HG03064 (cell line): ENCODE results near the gene USP12.
"Not testable (repeated sequence)": the region's sequence is repeated elsewhere in the genome, so short reads cannot be mapped to it uniquely, and the experiment has no call there.

Experiments used
- ATAC-seq: cut with Tn5 transposase; IDR thresholded peaks from one replicate; pipeline ENCODE4 v1.9.1; 2021; ENCODE audit warnings: low read depth; ENCODE audit not compliant: unreplicated experiment

The USP12 gene

DNA sequence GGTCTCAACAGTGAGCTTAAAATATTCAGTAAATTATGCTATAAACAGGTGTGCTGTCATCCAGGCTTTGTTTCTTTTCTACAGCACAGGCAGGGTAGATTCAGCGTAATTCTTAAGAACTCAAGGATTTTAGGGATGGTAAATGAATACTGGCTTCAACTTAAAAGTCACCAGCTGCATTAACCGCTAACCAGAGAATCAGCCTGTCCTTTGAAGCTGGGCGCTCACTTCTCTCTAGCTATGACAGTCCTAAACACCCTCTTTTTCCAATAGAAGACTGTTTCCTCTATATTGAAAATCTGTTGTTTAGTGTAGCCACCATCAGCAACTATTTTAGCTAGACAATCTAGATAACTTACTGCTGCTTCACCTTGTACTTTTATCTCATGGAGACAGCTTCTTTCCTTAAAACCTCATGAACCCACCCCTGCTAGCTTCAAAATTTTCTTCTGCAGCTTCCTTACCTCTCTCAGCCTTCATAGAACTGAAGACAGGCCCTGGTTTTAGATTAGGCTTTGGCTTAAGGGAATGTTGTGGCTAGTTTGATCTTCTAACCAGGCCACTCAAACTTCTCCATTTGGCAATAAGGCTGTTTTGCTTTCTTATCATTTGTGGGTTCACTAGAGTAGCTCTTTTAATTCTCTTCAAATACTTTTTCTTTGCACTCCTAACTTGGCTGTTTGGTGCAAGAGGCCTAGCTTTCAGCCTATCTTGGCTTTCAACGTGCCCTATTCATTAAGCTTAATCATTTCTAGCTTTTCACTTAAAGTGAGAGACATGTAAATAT is 89.5 kb downstream of the USP12 start:
- ATAC-seq, result no peak

GRCh38 chr13:27080018-27080948 is 91.3 kb downstream of the USP12 start:
- no peak for ATAC-seq

GRCh38 chr13:27079421-27079958 is 92.1 kb downstream of the USP12 start:
- ATAC-seq, result no peak

- ATAC-seq, result no peak
Observed at GRCh38 chr13:27077451-27077850, 94.2 kb downstream of the USP12 start.

DNA sequence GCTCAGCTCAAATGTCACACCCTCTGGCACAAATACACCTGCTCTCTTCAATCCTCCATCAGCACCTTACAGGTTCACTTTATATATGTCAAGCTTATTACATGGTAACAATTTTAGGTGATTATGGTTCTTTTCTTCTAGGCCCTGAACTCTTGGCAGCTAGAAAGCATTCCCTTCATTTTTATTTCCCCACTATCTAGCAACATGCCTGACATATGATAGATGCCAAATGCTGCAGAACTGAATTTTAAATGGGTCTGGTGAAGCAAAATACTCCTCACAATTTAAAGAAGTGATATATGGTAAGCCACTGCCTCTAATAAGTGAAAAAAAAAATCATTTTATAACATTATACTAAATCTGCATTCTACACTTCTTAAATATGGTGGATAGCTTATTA is 95.2 kb downstream of the USP12 start:
- ATAC-seq, result no peak

DNA sequence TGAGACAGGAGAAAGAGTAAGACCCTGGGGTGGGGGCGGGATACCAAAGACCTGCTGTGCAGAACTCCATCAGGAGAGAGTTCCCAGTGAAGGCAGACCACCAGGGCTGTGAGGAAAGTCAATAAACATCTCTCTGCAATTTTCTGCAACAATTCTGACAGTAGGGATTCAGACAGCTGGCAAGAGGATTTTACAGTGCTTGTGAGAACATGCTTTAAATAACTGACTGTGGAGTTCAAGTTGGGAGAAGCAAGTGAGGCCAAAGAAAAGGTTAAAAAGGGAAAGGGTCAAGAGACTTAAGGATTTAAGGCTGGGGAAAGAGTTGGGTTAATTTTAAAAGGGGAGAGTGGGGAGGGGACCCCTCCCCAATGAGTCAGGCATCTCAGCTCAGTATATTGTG is 98.4 kb downstream of the USP12 start:
- ATAC-seq, result no peak

DNA sequence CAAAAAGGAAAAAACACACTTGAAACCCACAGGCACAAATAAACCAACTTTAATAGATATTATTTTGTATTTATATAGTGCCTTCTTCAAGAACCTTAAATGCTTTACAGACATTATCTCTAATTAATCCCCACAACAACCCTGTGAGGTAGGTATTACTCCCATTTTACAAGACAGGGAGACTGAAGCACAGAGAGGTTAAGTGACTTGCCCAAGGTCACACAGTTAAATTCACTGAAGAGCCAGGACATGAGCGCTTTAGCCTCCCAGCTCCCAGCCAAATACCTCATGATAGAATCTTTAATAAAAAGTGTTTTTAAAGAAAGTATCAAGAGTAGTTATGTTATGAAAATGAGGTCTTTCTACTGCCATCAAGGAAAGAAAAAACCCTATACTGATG is 105.5 kb downstream of the USP12 start:
- not testable (repeated sequence) for ATAC-seq

DNA sequence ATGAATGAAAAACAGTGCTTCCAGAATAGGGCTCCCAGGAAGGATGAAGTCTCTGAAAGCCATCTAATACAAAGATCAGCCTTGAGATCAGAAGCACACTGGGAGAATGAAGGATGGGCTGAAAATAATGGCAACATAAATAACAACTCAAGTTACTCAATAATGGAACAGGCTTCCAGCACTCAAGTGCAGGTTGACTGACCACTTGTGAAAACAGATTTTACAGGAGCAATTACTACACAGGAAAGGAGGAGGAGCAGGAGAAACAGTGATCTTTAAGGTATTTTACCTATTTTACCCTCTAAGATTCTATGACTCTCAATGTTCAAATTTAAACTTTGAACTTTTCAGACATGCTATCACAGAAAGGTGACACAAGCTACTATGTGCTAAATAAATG is 106.0 kb downstream of the USP12 start:
- ATAC-seq, result no peak

GRCh38 chr13:27064252-27064995 is 107.2 kb downstream of the USP12 start:
- no peak for ATAC-seq

DNA sequence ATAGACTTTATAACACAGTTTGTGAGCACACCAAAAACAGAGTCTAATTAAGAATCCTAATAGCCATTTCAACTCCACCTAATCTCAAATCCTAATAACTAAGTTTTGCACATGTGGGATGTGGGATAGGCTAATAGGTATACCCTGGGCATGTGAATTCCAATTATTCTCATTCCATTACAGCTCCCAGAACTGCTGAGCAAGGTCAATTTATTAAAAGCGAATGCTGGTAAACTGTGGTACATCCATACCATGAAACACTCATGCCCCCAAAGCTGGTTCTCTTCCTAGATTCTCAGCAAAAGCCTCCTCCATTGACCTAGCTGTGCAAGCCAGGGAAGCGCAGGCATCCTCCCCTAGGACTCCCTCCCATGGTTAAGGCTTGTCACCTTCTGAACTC is 113.8 kb downstream of the USP12 start:
- no peak for ATAC-seq

GRCh38 chr13:27055526-27055925 is 116.1 kb downstream of the USP12 start:
- no peak for ATAC-seq

GRCh38 chr13:27054760-27055159 is 116.9 kb downstream of the USP12 start:
- ATAC-seq, result no peak

- no peak for ATAC-seq
Observed at GRCh38 chr13:27053902-27054595, 117.6 kb downstream of the USP12 start.

DNA sequence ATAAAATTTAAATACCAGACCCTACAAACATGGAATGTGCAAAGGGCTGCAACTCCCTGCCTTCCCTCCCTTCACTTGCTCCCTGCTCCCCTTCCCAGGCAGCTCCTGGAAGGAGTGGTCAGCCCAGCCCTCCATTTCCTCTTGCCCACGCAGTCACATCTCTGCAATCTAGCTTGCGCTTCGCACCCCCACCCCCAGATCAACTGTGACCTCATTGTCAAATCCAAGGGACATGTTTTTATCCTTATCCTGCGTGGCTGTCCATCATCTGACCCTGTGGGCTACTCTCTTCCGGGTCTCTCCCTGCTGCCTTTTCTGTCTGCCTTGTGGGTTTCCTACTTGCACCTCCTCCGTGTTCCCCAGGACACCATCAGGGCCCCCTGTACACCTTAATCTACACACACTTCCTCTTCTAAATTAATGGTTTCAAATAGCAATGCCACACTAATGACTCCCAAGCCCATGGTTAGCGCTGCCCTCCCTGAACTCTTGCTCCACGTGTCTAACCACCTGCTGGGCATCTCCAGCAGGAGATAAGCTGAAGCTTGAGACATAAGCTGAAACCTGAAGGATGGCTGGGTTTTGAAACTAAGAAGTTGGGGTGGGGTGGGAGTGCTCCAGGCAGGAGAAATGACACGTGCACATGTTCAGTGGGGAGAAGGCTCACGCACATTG is 118.3 kb downstream of the USP12 start:
- ATAC-seq, result no peak

DNA sequence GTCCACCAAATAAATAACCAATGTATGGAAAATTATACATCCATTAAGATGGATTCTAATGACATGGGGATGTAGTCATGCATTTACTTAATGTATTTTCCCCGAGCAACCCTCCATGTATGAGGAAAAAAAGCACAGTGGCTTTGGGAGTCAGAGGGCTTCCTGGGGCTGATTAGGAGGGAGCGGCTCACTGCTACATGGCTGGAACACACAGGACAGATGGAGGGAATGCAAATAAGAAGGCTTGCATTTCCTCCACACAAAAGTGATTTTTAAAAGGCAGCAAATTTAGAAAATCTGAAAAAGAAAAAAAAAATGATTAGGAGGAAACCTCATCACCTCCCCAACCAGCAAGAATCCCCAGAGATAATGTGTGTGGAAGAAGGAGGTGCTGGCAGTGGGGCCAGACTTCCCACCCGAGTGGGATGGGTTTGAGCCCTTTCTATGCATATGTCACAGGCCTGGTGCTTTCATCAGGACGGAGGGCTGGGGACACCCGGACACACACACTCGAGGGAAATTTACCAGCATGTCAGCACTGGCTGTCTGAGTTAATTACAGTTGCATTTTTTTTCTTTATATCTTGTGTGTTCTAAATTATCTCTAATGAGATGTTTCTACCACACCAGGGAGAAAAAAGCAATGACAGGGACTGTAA is 118.9 kb downstream of the USP12 start:
- ATAC-seq, result no peak

DNA sequence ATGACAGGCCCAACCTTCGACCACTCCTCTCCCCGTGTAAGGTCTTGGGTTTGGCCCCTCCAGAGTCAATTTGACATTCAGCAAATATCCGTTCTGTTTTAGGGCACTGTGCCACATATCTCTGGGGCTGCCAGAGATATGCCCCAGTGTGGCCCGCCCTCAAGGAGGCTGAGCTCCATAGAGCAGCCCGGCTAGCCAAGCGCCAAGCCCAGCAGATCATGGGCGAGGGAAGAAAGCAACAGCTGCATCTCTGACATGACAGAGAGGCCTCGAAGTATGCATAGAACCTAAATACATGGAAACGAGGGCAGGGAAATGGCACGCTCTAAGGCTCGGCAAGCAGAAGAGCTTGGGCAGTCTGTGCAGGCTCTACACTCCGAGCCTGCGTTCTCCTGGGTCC is 124.5 kb downstream of the USP12 start:
- ATAC-seq, result no peak

- no peak for ATAC-seq
Observed at GRCh38 chr13:27044837-27045570, 126.6 kb downstream of the USP12 start.

- ATAC-seq, result no peak
Observed at GRCh38 chr13:27043013-27043412, 128.6 kb downstream of the USP12 start.
